ENCODE data around the gene SERINC5. TPM values are rescaled to one million over a fixed set of nuclear protein-coding genes. Genes with fewer than 3 reads are reported as not detected.

SERINC5 gene
- total and polyA plus RNA-seq, 2 donors (not counting 3 experiments of a cell fraction or from before 2014, with no cell fraction given): 3.2 to 10.1 TPM

DNA sequence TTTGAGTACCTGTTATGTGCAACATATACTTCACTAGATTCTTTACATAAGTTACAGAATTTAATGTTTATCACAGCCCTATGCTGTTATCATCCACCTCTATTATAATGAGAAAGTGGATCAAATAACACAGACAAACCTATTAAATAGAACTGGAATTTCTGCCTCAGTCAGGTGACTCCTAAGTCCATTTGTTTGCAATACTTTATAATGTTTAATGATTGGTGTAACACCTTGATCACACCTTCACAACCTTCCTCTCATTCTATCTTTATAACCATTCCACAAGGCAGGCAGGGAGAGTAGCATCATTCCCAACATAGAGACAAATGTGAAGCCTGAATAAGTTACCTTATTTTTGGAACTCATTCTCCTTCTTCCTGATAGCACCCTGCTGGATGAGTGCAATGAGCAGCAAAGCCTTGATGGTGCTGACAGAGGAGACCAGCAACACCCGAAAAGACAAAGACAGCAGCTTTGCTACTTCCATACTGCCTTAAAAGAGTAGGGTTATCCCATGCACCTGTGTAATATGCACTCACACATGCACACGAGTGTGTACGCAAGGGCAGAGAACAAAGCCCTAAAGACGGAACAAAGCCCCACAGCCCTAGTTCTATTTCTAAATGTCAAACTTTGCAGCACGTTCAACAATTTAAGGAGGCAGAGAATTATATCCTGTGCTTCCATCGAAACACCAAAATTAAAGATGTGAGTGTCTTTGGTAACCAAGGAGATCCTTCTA is 30.5 kb downstream of the SERINC5 start:
- Histone ChIP-seq H3K4me1 (ENCODE audit: control insufficient read depth, extremely low read depth, insufficient read depth, low read length) (no peaks in the 10 kb centered on the region), H3K27ac (ENCODE audit: insufficient read depth, low read depth, low read length) (no peak overlapping the region), H4K20me1 (replicated peaks; ENCODE audit: control insufficient read depth, extremely low read depth, insufficient read depth, low read length) (no peaks in the 10 kb centered on the region), H2AFZ (ENCODE audit: low read depth, low read length) (no peak overlapping the region), H3K9me1 (replicated peaks; ENCODE audit: control insufficient read depth, extremely low read depth, insufficient read depth, low read length) (no peaks in the 10 kb centered on the region), H3K4me2 (ENCODE audit: insufficient read depth, low read length) (no peak overlapping the region), H3K36me3 (ENCODE audit: control insufficient read depth in 2 of 2, extremely low read depth in 1 of 2, insufficient read depth in 2 of 2, low read length in 2 of 2) (no peaks in the 10 kb centered on the region), H3K79me2 (ENCODE audit: control insufficient read depth, insufficient read depth, low read length) (no peaks in the 10 kb centered on the region), H3K9me3 (replicated peaks; ENCODE audit: control insufficient read depth, insufficient read depth, low read length) (no peaks in the 10 kb centered on the region), H3K4me3 (replicated peaks in 1 of 3; ENCODE audit: insufficient read depth in 1 of 3, low read depth in 1 of 3, low read length in 3 of 3) (no peak overlapping the region), H3K27me3 (ENCODE audit: control insufficient read depth in 2 of 2, insufficient read depth in 2 of 2, low read length in 2 of 2) (no peaks in the 10 kb centered on the region), H3K9ac (replicated peaks; ENCODE audit: extremely low read depth, insufficient read depth, low read length) (no peak overlapping the region)
- ChIA-PET POLR2A (no interaction called here), CTCF (no interaction called here)
- FAIRE-seq: no peak
- TF ChIP-seq JUN (IDR thresholded peaks at IDR 0.05; ENCODE audit: borderline replicate concordance, insufficient read depth, insufficient read length, low read depth) (no peak), GATA2 (IDR thresholded peaks at IDR 0.05; ENCODE audit: insufficient read depth, insufficient read length, low read depth, low read length) (no peak), POLR2AphosphoS5 (IDR thresholded peaks at IDR 0.05; ENCODE audit: insufficient read depth, low read depth, low read length) (no peak), FOS (IDR thresholded peaks at IDR 0.05; ENCODE audit: borderline replicate concordance, insufficient read depth, low read length) (no peak), MYC (IDR thresholded peaks at IDR 0.05; ENCODE audit: low read depth, low read length) (no peak), POLR2A (IDR thresholded peaks at IDR 0.05; ENCODE audit: low read depth, low read length) (no peak), EZH2 (IDR thresholded peaks at IDR 0.05; ENCODE audit: borderline replicate concordance, low read depth, low read length, severe bottlenecking) (no peak)
- TF ChIP-seq, protein P1, sequence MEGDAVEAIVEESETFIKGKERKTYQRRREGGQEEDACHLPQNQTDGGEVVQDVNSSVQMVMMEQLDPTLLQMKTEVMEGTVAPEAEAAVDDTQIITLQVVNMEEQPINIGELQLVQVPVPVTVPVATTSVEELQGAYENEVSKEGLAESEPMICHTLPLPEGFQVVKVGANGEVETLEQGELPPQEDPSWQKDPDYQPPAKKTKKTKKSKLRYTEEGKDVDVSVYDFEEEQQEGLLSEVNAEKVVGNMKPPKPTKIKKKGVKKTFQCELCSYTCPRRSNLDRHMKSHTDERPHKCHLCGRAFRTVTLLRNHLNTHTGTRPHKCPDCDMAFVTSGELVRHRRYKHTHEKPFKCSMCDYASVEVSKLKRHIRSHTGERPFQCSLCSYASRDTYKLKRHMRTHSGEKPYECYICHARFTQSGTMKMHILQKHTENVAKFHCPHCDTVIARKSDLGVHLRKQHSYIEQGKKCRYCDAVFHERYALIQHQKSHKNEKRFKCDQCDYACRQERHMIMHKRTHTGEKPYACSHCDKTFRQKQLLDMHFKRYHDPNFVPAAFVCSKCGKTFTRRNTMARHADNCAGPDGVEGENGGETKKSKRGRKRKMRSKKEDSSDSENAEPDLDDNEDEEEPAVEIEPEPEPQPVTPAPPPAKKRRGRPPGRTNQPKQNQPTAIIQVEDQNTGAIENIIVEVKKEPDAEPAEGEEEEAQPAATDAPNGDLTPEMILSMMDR (IDR thresholded peaks at IDR 0.05; ENCODE audit: extremely low read depth in 1 of 2, insufficient read depth in 1 of 2, low read depth in 1 of 2, low read length in 2 of 2): no peak
- TF ChIP-seq, protein P2, sequence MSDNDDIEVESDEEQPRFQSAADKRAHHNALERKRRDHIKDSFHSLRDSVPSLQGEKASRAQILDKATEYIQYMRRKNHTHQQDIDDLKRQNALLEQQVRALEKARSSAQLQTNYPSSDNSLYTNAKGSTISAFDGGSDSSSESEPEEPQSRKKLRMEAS (IDR thresholded peaks at IDR 0.05; ENCODE audit: insufficient read depth, insufficient read length): no peak
- intact Hi-C loops (cut with micrococcal nuclease) (no loop called here), dilution Hi-C loops (cut with MboI; ENCODE audit: extremely low pct_ligation_motif_present, low sequenced_read_pairs) (no loop called here)
- no TSS peak for BruUV-seq (replicated peaks)
- DNase-seq (ENCODE audit: low read depth, low spot score): no peak

All from endothelial cell of umbilical vein (primary cell).